GM18526 (cell line): ENCODE measurements around the gene POU4F3.

Source experiments
- POLR2A ChIP-seq: IDR thresholded peaks from 3 replicates; pipeline ENCODE4 v1.6.1; 2011; ENCODE audit not compliant: insufficient read length; ENCODE audit errors: extremely low read depth

Gene POU4F3

GRCh38 chr5:146338774-146339714 is at the start of gene POU4F3:
Gene POU4F3 (plus strand): TSS chr5:146338839. CDS start chr5:146339113, 274 bp downstream.
- TF ChIP-seq POLR2A, result no peak

- TF ChIP-seq POLR2A, result no peak
These were observed 48.3 kb upstream of the POU4F3 start for GRCh38 chr5:146290318-146290717.

- TF ChIP-seq POLR2A, result no peak
These were observed 47.1 kb upstream of the POU4F3 start for GRCh38 chr5:146291421-146292074.

GRCh38 chr5:146296245-146296644 is 42.4 kb upstream of the POU4F3 start:
- TF ChIP-seq POLR2A, result no peak

- TF ChIP-seq POLR2A, result no peak
These were observed 37.0 kb upstream of the POU4F3 start for GRCh38 chr5:146301626-146302025.

GRCh38 chr5:146302406-146302805 is 36.2 kb upstream of the POU4F3 start:
- TF ChIP-seq POLR2A, result no peak

- TF ChIP-seq POLR2A, result no peak
These were observed 31.8 kb upstream of the POU4F3 start for GRCh38 chr5:146306838-146307237.

- TF ChIP-seq POLR2A, result no peak
These were observed 30.8 kb upstream of the POU4F3 start for GRCh38 chr5:146307796-146308195.

GRCh38 chr5:146310540-146310939 is 28.1 kb upstream of the POU4F3 start:
- no peak for TF ChIP-seq POLR2A

- no peak for TF ChIP-seq POLR2A
These were observed 27.4 kb upstream of the POU4F3 start for GRCh38 chr5:146311278-146311677.

GRCh38 chr5:146313027-146313426 is 25.6 kb upstream of the POU4F3 start:
- no peak for TF ChIP-seq POLR2A

- no peak for TF ChIP-seq POLR2A
These were observed 17.1 kb upstream of the POU4F3 start for GRCh38 chr5:146321571-146321970.

GRCh38 chr5:146327257-146327870 is 11.3 kb upstream of the POU4F3 start:
- no peak for TF ChIP-seq POLR2A

- TF ChIP-seq POLR2A, result no peak
These were observed 10.7 kb upstream of the POU4F3 start for GRCh38 chr5:146327989-146328388.

- TF ChIP-seq POLR2A, result no peak
These were observed 8.9 kb upstream of the POU4F3 start for GRCh38 chr5:146329697-146330096.

GRCh38 chr5:146331423-146331822 is 7.2 kb upstream of the POU4F3 start:
- no peak for TF ChIP-seq POLR2A
